ENCODE measurements around the gene GRAP. TPM values are rescaled to one million over a fixed set of nuclear protein-coding genes. Genes with fewer than 3 reads are reported as not detected.

Gene GRAP
- total RNA-seq, 2 experiments from 2014 or later = 9.6 to 9.9 TPM

DNA sequence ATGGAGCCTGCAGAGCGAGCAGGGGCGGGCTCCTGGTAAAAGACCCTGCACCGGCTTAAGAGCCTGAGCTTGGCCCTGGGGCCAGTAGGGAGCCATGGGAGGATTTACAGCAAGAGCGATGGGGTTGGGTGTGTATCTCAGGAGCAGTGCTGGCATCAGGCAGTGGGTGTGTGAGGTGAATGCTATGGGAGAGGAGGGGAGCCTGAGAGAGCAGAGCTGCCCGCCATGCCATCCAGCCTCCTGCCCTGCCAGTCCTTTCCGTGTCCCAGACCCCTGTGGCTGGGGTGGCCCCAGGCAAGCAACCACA is 65.5 kb downstream of the GRAP start:
- no peak overlapping the region for H3K4me3 Mint-ChIP-seq
- H3K27me3 Mint-ChIP-seq = no peaks in the 10 kb centered on the region
- ChIA-PET POLR2A (no interaction called here), CTCF (interaction anchor here (2.0 kb wide), 1 partner anchor 20 kb away, joined by 8 read pairs; no protein-coding TSS in a partner anchor)
- intact Hi-C loops (cut with micrococcal nuclease) = no loop called here
- no peaks in the 10 kb centered on the region for H3K9me3 Mint-ChIP-seq
- DNase-seq = no peak
- peaks cover 4% of the 10 kb centered on the region for H3K36me3 Mint-ChIP-seq
- no peak overlapping the region for H3K27ac Mint-ChIP-seq
- H3K4me1 Mint-ChIP-seq (ENCODE audit: low read depth) = no peaks in the 10 kb centered on the region

DNA sequence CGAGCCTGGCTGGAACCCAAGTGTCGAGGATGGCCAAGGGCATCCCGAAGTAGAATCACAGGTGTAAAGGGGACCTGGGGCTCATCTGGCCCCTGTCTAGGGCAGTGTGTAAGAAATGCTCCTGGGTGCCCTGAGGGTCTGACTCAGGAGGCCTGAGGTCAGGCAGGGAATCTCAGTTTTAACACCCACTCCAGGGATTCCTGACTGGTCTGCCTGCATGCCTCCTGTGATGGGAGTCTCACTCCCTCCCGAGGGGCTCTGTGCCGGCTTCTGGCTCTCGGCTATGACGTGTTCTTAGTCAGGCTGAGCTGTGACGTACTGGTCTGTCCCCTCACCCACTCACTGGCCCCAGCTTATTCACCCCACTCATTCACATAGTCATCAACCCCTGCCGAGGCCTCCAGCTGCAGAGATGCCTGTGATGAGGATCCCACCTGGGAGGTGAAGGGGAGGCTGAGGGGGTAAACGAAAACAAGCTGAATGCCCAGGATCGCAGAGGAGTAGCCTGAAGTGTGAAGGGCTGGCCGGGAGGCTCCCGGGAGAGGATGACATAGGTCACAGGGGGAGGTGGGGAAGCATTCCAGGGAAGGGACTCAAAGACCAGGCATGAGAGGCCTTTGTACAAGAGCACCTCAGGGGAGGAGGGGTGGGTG is 65.9 kb downstream of the GRAP start:
- CTCF ChIA-PET = interaction anchor here (2.0 kb wide), 1 partner anchor 20 kb away, joined by 8 read pairs; no protein-coding TSS in a partner anchor
- POLR2A ChIA-PET = no interaction called here
- Mint-ChIP-seq H3K9me3 (no peaks in the 10 kb centered on the region), H3K27me3 (no peaks in the 10 kb centered on the region), H3K27ac (no peak overlapping the region), H3K4me3 (no peak overlapping the region), H3K4me1 (ENCODE audit: low read depth) (no peaks in the 10 kb centered on the region), H3K36me3 (peaks cover 4% of the 10 kb centered on the region)
- intact Hi-C loops (cut with micrococcal nuclease) = no loop called here
- DNase-seq = no peak

DNA sequence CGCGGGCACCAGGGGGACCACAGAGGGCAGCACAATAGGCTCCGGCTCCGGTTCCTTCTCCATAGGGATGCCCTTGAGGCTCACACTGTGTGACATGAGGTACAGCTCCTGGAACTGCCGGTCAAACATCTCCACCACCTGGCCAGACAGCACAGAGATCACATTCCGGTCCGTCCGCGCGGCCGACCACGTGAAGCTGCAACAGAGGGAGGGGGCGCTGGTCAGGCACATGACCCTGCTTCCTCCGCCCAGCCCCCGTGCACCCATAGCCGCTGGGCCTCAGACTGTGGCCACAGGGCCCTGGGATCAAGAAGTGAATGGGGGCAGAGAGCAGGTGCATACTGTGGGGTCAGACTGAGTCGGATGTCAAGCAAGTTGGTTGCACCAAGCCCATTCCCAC is 68.1 kb downstream of the GRAP start:
- Mint-ChIP-seq H3K4me3 (no peak overlapping the region), H3K4me1 (ENCODE audit: low read depth) (peaks cover 9% of the 10 kb centered on the region), H3K27me3 (no peaks in the 10 kb centered on the region), H3K27ac (no peak overlapping the region), H3K9me3 (no peaks in the 10 kb centered on the region), H3K36me3 (peaks cover 4% of the 10 kb centered on the region)
- no peak for DNase-seq
- ChIA-PET POLR2A (no interaction called here), CTCF (interaction anchor here (2.4 kb wide), 1 partner anchor 18 kb away, joined by 8 read pairs; no protein-coding TSS in a partner anchor)
- intact Hi-C loops (cut with micrococcal nuclease) = loop anchor here (10.0 kb wide), 1 partner anchor 54 kb away; no protein-coding TSS in a partner anchor

DNA sequence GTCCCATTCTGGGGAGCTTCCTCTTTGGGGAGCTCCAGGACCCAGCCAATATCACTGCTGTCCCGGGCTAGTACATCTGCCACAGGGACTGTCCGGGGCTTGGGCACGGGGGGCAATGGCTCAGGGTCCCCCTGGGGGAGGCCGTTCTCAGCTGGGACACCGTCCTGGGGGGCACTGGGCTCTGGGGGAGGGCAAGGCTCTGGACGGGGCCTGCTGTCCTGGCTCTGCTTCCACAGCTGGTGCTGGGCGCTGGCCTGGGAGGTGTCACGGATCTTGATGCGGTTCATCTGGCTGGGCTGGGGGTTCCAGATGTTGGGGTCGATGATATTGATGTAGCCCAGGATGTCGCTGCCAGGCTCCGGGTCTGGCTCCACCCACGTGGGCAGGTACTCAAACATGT is 68.7 kb downstream of the GRAP start:
- no peak overlapping the region for H3K27ac Mint-ChIP-seq
- intact Hi-C loops (cut with micrococcal nuclease) = loop anchor here (10.0 kb wide), 1 partner anchor 53 kb away; no protein-coding TSS in a partner anchor
- no peaks in the 10 kb centered on the region for H3K27me3 Mint-ChIP-seq
- H3K4me3 Mint-ChIP-seq = no peak overlapping the region
- ChIA-PET CTCF (interaction anchor here (2.4 kb wide), 1 partner anchor 17 kb away, joined by 8 read pairs; no protein-coding TSS in a partner anchor), POLR2A (no interaction called here)
- H3K9me3 Mint-ChIP-seq = no peaks in the 10 kb centered on the region
- peaks cover 9% of the 10 kb centered on the region for H3K4me1 Mint-ChIP-seq (ENCODE audit: low read depth)
- peaks cover 7% of the 10 kb centered on the region for H3K36me3 Mint-ChIP-seq
- DNase-seq = no peak

GRCh38 chr17:18977646-18978045 is 69.1 kb downstream of the GRAP start:
- Mint-ChIP-seq H3K36me3 (peaks cover 8% of the 10 kb centered on the region), H3K4me1 (ENCODE audit: low read depth) (peaks cover 9% of the 10 kb centered on the region), H3K4me3 (no peak overlapping the region), H3K27ac (no peak overlapping the region), H3K27me3 (no peaks in the 10 kb centered on the region), H3K9me3 (no peaks in the 10 kb centered on the region)
- intact Hi-C loops (cut with micrococcal nuclease) = loop anchor here (10.0 kb wide), 1 partner anchor 53 kb away; no protein-coding TSS in a partner anchor
- DNase-seq = no peak
- ChIA-PET CTCF (interaction anchor here (2.4 kb wide), 1 partner anchor 17 kb away, joined by 8 read pairs; no protein-coding TSS in a partner anchor), POLR2A (no interaction called here)

- Mint-ChIP-seq H3K36me3 (peaks cover 8% of the 10 kb centered on the region), H3K27ac (no peak overlapping the region), H3K4me3 (no peak overlapping the region), H3K27me3 (no peaks in the 10 kb centered on the region), H3K9me3 (no peaks in the 10 kb centered on the region), H3K4me1 (ENCODE audit: low read depth) (peaks cover 9% of the 10 kb centered on the region)
- no peak for DNase-seq
- ChIA-PET CTCF (interaction anchor here (2.4 kb wide), 1 partner anchor 16 kb away, joined by 8 read pairs; no protein-coding TSS in a partner anchor), POLR2A (no interaction called here)
- intact Hi-C loops (cut with micrococcal nuclease) = loop anchor here (10.0 kb wide), 1 partner anchor 52 kb away; no protein-coding TSS in a partner anchor
Measured at GRCh38 chr17:18977021-18977420, 69.7 kb downstream of the GRAP start.

- no peak for DNase-seq
- ChIA-PET POLR2A (no interaction called here), CTCF (interaction anchor here (0.9 to 2.9 kb wide), 2 partner anchors 15 to 21 kb away, joined by 3 to 17 read pairs; no protein-coding TSS in a partner anchor)
- peaks cover 8% of the 10 kb centered on the region for H3K36me3 Mint-ChIP-seq
- H3K27ac Mint-ChIP-seq = no peak overlapping the region
- intact Hi-C loops (cut with micrococcal nuclease) = loop anchor here (10.0 kb wide), 1 partner anchor 51 kb away; no protein-coding TSS in a partner anchor
- no peak overlapping the region for H3K4me3 Mint-ChIP-seq
- peaks cover 9% of the 10 kb centered on the region for H3K4me1 Mint-ChIP-seq (ENCODE audit: low read depth)
- H3K27me3 Mint-ChIP-seq = no peaks in the 10 kb centered on the region
- no peaks in the 10 kb centered on the region for H3K9me3 Mint-ChIP-seq
Measured at GRCh38 chr17:18976201-18976600, 70.6 kb downstream of the GRAP start.

DNA sequence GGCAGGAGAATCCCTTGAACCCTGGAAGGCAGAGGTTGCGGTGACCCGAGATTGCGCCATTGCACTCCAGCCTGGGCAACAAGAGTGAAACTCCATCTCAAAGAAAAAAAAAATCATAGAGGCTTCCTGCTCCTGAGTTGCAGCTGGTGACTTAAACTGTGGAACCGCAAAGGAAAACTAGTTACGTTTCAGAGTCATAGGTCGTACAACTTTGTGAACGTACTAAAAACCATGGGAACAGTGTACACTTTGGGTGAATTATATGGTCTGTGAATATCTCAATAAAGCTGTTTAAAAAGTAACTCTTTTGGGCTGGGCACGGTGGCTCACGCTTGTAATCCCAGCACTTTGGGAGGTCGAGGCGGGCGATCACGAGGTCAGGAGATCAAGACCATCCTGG is 71.2 kb downstream of the GRAP start:
- Mint-ChIP-seq H3K4me3 (no peak overlapping the region), H3K9me3 (no peaks in the 10 kb centered on the region), H3K36me3 (peaks cover 8% of the 10 kb centered on the region), H3K4me1 (ENCODE audit: low read depth) (peaks cover 9% of the 10 kb centered on the region), H3K27ac (no peak overlapping the region), H3K27me3 (no peaks in the 10 kb centered on the region)
- no peak for DNase-seq
- intact Hi-C loops (cut with micrococcal nuclease) = loop anchor here (10.0 kb wide), 1 partner anchor 51 kb away; no protein-coding TSS in a partner anchor
- ChIA-PET CTCF (interaction anchor here (0.7 to 2.9 kb wide), 2 partner anchors 15 to 667 kb away, joined by 3 to 17 read pairs; no protein-coding TSS in a partner anchor), POLR2A (interaction anchor here (1.2 kb wide), 1 partner anchor 29 kb away, joined by 3 read pairs; the partner anchor contains the start of gene FAM83G)

DNA sequence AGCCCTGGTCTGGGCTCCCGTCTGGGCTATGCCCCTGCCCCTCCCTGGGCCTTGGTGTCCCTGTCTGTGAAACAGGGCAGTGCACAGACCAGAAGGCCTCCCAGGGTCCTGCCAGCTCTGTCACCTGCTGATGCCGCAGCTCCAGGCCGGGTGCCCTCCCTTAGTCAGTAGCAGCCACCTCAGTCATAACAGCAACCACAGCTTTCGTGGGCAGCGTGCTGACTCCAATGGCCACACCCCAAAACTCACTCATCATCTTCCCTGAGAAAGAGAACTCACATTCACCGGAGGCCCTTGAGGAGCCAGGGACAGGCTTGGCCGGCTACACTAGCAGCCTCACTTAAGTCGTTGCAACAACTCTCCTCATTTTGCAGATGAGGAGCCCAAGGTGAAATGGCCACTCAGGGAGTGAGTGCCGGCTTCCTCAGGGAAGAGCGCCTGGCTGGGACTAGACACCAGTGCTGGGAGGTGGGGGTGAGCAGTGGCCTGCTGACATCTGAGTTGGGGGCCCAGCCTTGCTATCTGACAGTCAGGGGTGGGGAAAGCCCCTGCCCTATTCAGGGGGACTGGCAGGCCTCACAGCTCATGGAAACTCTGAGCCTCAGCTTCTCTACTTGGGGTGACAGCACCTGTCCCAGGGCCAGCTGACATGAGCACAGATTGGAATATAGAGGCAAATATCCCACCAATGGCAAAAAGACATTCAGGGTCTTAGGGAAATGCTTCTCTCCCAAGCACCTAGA is 72.2 kb downstream of the GRAP start:
- peak overlapping the region; percentile 10 for H3K27ac Mint-ChIP-seq
- POLR2A ChIA-PET = interaction anchor here (1.0 to 1.2 kb wide), 2 partner anchors 30 to 41 kb away, joined by 3 read pairs; partner anchors contain the start of gene FAM83G
- CTCF ChIA-PET = interaction anchor here (2.9 kb wide), 1 partner anchor 14 kb away, joined by 17 read pairs; no protein-coding TSS in a partner anchor

GRCh38 chr17:18971801-18972200 is 75.0 kb downstream of the GRAP start:
- DNase-seq = no peak

More for the DNA sequence above, 72.2 kb downstream of the GRAP start:
- peak; percentile 62 for DNase-seq
- Mint-ChIP-seq H3K27me3 (no peaks in the 10 kb centered on the region), H3K4me1 (ENCODE audit: low read depth) (peaks cover 12% of the 10 kb centered on the region), H3K36me3 (peaks cover 14% of the 10 kb centered on the region), H3K9me3 (no peaks in the 10 kb centered on the region), H3K4me3 (no peak overlapping the region)
- intact Hi-C loops (cut with micrococcal nuclease) = loop anchor here (10.0 kb wide), 1 partner anchor 50 kb away; no protein-coding TSS in a partner anchor

More at GRCh38 chr17:18971801-18972200, 75.0 kb downstream of the GRAP start:
- no peaks in the 10 kb centered on the region for H3K9me3 Mint-ChIP-seq
- no peak overlapping the region for H3K27ac Mint-ChIP-seq
- POLR2A ChIA-PET = no interaction called here
- peaks cover 12% of the 10 kb centered on the region for H3K4me1 Mint-ChIP-seq (ENCODE audit: low read depth)
- intact Hi-C loops (cut with micrococcal nuclease) = loop anchor here (10.0 kb wide), 1 partner anchor 47 kb away; no protein-coding TSS in a partner anchor
- CTCF ChIA-PET = interaction anchor here (1.6 kb wide), 1 partner anchor 11 kb away, joined by 4 read pairs; no protein-coding TSS in a partner anchor
- H3K27me3 Mint-ChIP-seq = no peaks in the 10 kb centered on the region
- H3K36me3 Mint-ChIP-seq = peaks cover 13% of the 10 kb centered on the region
- no peak overlapping the region for H3K4me3 Mint-ChIP-seq

Measured in activated CD4-positive, alpha-beta memory T cell treated with anti-CD3 and anti-CD28 coated beads for 36 hours (primary cell).